Lower leg skin (tissue), 3 donors: ENCODE results near the gene BBS2.

ENCODE experiments used
- POLR2A ChIP-seq, 2 donors: fragments of 450-650 bp; IDR thresholded peaks; one replicate each; pipeline ENCODE4 v1.6.1; 2016 to 2017; ENCODE audit warnings: antibody characterized with exemption in 2 of 2, mild to moderate bottlenecking in 1 of 2, moderate library complexity in 1 of 2
- TF ChIP-seq, protein P1 (sequence below), 3 donors: fragments of 450-650 bp; IDR thresholded peaks; one replicate each; pipeline ENCODE4 v1.5.1; 2016; ENCODE audit warnings: antibody characterized with exemption in 3 of 3, mild to moderate bottlenecking in 3 of 3, moderate library complexity in 2 of 3

- TF ChIP-seq, protein P1, sequence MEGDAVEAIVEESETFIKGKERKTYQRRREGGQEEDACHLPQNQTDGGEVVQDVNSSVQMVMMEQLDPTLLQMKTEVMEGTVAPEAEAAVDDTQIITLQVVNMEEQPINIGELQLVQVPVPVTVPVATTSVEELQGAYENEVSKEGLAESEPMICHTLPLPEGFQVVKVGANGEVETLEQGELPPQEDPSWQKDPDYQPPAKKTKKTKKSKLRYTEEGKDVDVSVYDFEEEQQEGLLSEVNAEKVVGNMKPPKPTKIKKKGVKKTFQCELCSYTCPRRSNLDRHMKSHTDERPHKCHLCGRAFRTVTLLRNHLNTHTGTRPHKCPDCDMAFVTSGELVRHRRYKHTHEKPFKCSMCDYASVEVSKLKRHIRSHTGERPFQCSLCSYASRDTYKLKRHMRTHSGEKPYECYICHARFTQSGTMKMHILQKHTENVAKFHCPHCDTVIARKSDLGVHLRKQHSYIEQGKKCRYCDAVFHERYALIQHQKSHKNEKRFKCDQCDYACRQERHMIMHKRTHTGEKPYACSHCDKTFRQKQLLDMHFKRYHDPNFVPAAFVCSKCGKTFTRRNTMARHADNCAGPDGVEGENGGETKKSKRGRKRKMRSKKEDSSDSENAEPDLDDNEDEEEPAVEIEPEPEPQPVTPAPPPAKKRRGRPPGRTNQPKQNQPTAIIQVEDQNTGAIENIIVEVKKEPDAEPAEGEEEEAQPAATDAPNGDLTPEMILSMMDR (IDR thresholded peaks at IDR 0.05), result no peak
- no peak for TF ChIP-seq POLR2A (IDR thresholded peaks at IDR 0.05)
Measured at GRCh38 chr16:56493126-56493525, 26.7 kb downstream of the BBS2 start.
